GM18907 (cell line): ENCODE measurements around the gene PI4KA.
"Not testable (repeated sequence)": the region's sequence is repeated elsewhere in the genome, so short reads cannot be mapped to it uniquely, and the experiment has no call there.

Experiments used
- ATAC-seq: cut with Tn5 transposase; IDR thresholded peaks from one replicate; pipeline ENCODE4 v1.9.1; 2021; ENCODE audit warnings: mild to moderate bottlenecking, moderate library complexity; ENCODE audit not compliant: unreplicated experiment

PI4KA gene

GRCh38 chr22:20852076-20852475, 6.5 kb downstream of the PI4KA start:
- no peak for ATAC-seq

- ATAC-seq, result no peak
Measured at GRCh38 chr22:20847318-20847822, 11.2 kb downstream of the PI4KA start.

- no peak for ATAC-seq
Measured at GRCh38 chr22:20844055-20845037, 14.3 kb downstream of the PI4KA start.

- ATAC-seq, result no peak
Measured at GRCh38 chr22:20843501-20843900, 15.1 kb downstream of the PI4KA start.

- ATAC-seq, result no peak
Measured at GRCh38 chr22:20840646-20841371, 17.8 kb downstream of the PI4KA start.

- no peak for ATAC-seq
Measured at GRCh38 chr22:20839837-20840645, 18.6 kb downstream of the PI4KA start.

GRCh38 chr22:20839354-20839753, 19.3 kb downstream of the PI4KA start:
- not testable (repeated sequence) for ATAC-seq

GRCh38 chr22:20836987-20837823, 21.4 kb downstream of the PI4KA start:
- ATAC-seq, result no peak

GRCh38 chr22:20834725-20835124, 23.9 kb downstream of the PI4KA start:
- ATAC-seq, result no peak

- ATAC-seq, result no peak
Measured at GRCh38 chr22:20834206-20834605, 24.4 kb downstream of the PI4KA start.

GRCh38 chr22:20833225-20833665, 25.4 kb downstream of the PI4KA start:
- ATAC-seq, result no peak

- ATAC-seq, result no peak
Measured at GRCh38 chr22:20829491-20830134, 29.0 kb downstream of the PI4KA start.

- not testable (repeated sequence) for ATAC-seq
Measured at GRCh38 chr22:20826373-20827152, 32.0 kb downstream of the PI4KA start.

GRCh38 chr22:20825624-20826023, 33.0 kb downstream of the PI4KA start:
- no peak for ATAC-seq

- ATAC-seq, result not testable (repeated sequence)
Measured at GRCh38 chr22:20825216-20825615, 33.4 kb downstream of the PI4KA start.

GRCh38 chr22:20823264-20823663, 35.3 kb downstream of the PI4KA start:
- no peak for ATAC-seq

- no peak for ATAC-seq
Measured at GRCh38 chr22:20822240-20822639, 36.4 kb downstream of the PI4KA start.

GRCh38 chr22:20821717-20822239, 36.8 kb downstream of the PI4KA start:
- ATAC-seq, result not testable (repeated sequence)
